PFSK-1 (cell line): ENCODE results near the gene YIF1B.

Experiments
- FOXP2 ChIP-seq: optimal IDR thresholded peaks from 2 replicates; pipeline ENCODE3; 2011; ENCODE audit warnings: borderline replicate concordance, control low read depth, inconsistent platforms; ENCODE audit not compliant: insufficient read depth; ENCODE audit errors: extremely low read length, extremely low read depth
- POLR2AphosphoS5 ChIP-seq: IDR thresholded peaks from 2 replicates; pipeline ENCODE4 v1.6.1; 2012; ENCODE audit warnings: low read depth, mild to moderate bottlenecking, control low read depth, low read length, moderate library complexity
- SIN3A ChIP-seq: IDR thresholded peaks from 2 replicates; pipeline ENCODE4 v1.6.1; 2012; ENCODE audit warnings: mild to moderate bottlenecking, low read length, moderate library complexity, borderline replicate concordance; ENCODE audit not compliant: insufficient read depth
- TAF1 ChIP-seq: IDR thresholded peaks from 2 replicates; pipeline ENCODE4 v1.6.1; 2012; ENCODE audit warnings: low read length, control low read depth, borderline replicate concordance; ENCODE audit not compliant: insufficient read depth
- TF ChIP-seq, protein P1 (sequence below), 2 experiments: IDR thresholded peaks; 2 replicates each; pipeline versions ENCODE4 v1.6.1 to v1.8.0; 2011 to 2012; ENCODE audit warnings: low read depth in 2 of 2, low read length in 2 of 2, control low read depth in 1 of 2, inconsistent platforms in 1 of 2, mild to moderate bottlenecking in 1 of 2, moderate library complexity in 1 of 2; ENCODE audit not compliant: insufficient read depth in 1 of 2

The YIF1B gene

DNA sequence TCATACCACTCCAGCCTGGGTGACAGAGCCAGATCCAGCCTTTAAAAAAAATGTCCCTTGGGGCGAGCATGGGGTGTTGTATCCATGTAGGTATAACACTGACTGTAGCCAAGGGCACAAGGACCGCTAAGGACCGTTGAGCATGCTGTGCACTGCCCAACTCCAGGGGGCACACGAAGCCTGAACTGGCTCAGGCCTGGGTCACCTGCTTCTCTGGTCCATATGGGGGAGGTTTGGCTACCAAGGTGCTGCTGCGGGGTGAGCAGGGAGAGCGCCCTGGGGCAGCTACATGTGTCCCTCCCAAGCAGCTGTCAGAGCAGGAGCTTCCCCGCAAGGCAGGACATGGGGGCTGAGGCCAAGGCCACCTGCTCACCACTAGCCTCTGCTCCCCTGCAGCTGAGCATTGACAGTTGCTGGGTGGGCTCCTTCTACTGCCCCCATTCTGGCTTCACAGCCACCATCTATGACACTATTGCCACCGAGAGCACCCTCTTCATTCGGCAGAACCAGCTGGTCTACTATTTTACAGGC is 36.2 kb upstream of the YIF1B start:
- TF ChIP-seq POLR2AphosphoS5 (no peak), TAF1 (no peak), SIN3A (no peak), FOXP2 (no peak)
- TF ChIP-seq, protein P1, sequence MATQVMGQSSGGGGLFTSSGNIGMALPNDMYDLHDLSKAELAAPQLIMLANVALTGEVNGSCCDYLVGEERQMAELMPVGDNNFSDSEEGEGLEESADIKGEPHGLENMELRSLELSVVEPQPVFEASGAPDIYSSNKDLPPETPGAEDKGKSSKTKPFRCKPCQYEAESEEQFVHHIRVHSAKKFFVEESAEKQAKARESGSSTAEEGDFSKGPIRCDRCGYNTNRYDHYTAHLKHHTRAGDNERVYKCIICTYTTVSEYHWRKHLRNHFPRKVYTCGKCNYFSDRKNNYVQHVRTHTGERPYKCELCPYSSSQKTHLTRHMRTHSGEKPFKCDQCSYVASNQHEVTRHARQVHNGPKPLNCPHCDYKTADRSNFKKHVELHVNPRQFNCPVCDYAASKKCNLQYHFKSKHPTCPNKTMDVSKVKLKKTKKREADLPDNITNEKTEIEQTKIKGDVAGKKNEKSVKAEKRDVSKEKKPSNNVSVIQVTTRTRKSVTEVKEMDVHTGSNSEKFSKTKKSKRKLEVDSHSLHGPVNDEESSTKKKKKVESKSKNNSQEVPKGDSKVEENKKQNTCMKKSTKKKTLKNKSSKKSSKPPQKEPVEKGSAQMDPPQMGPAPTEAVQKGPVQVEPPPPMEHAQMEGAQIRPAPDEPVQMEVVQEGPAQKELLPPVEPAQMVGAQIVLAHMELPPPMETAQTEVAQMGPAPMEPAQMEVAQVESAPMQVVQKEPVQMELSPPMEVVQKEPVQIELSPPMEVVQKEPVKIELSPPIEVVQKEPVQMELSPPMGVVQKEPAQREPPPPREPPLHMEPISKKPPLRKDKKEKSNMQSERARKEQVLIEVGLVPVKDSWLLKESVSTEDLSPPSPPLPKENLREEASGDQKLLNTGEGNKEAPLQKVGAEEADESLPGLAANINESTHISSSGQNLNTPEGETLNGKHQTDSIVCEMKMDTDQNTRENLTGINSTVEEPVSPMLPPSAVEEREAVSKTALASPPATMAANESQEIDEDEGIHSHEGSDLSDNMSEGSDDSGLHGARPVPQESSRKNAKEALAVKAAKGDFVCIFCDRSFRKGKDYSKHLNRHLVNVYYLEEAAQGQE (IDR thresholded peaks at IDR 0.05; ENCODE audit: insufficient read depth in 1 of 2, low read depth in 2 of 2, low read length in 2 of 2), result no peak

DNA sequence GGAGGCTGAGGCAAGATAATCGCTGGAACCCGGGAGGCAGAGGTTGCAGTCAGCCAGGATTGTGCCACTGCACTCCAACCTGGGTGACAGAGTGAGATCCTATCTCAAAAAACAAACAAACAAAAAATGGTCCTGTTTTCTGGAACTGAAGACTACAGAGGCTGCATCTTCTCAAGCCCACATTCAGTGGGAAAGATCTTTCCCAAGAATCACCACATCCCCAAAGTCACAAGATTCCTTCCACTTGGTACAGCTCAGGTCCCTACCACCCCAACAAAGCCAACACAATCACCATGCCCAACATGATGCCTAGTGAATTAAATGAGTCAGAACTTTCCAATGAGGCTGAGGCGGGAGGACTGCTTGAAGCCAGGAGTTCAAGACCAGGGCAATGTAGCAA is 35.1 kb upstream of the YIF1B start:
- no peak for TF ChIP-seq TAF1

DNA sequence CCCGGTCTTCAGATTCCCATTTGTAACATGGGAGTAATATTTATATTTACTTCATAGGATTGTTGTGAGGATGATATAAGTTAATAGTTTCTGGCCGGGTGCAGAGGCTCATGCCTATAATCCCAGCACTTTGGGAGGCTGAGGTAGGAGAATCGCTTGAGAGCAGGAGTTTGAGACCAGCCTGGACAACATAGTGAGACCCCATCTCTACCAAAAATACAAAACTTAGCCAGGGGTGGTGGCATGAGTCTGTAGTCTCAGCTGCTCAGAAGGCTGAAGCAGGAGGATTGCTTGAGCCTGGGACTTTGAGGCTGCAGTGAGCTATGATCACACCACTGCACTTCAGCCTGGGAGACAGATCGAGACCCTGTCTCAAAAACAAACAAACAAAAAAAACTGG is 31.1 kb upstream of the YIF1B start:
- no peak for TF ChIP-seq TAF1
- no peak for TF ChIP-seq FOXP2
- no peak for TF ChIP-seq SIN3A
- no peak for TF ChIP-seq POLR2AphosphoS5
- TF ChIP-seq, protein P1 (IDR thresholded peaks at IDR 0.05; ENCODE audit: insufficient read depth in 1 of 2, low read depth in 2 of 2, low read length in 2 of 2), result no peak

DNA sequence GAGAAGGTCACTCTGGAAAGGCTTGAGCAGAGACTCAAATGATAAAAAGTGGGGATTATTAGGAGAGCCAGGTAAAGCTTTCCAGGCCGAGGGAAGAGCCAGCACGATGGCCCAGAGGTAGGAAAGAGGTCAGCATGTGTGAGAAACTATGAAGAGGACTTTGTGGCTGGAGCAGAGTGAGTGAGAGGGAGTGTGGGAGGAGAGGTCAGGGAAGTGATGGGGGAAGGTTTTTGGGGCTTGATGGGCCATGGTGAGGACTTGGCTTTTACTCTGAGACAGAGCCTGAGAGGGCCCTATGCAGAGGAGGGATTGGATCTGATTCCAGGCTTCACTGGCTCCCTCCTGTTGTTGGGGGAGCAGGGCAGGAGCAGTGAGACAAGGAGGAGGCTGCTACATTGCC is 25.2 kb upstream of the YIF1B start:
- no peak for TF ChIP-seq FOXP2

DNA sequence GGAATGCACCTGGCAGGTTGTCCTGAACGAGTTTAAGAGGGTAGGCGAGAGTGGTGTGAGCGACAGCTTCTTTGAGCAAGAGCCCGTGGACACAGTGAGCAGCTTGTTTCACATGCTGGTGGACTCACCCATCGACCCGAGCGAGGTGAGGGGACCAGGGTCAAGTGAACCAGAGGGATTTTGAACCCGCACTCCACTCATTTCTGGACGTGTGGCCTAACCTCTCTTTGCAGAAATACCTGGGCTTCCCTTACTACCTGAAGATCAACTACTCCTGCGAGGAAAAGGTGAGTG is 21.6 kb upstream of the YIF1B start:
- TF ChIP-seq SIN3A (no peak), FOXP2 (no peak), TAF1 (no peak), POLR2AphosphoS5 (no peak)
- TF ChIP-seq, protein P1 (IDR thresholded peaks at IDR 0.05; ENCODE audit: insufficient read depth in 1 of 2, low read depth in 2 of 2, low read length in 2 of 2), result no peak

DNA sequence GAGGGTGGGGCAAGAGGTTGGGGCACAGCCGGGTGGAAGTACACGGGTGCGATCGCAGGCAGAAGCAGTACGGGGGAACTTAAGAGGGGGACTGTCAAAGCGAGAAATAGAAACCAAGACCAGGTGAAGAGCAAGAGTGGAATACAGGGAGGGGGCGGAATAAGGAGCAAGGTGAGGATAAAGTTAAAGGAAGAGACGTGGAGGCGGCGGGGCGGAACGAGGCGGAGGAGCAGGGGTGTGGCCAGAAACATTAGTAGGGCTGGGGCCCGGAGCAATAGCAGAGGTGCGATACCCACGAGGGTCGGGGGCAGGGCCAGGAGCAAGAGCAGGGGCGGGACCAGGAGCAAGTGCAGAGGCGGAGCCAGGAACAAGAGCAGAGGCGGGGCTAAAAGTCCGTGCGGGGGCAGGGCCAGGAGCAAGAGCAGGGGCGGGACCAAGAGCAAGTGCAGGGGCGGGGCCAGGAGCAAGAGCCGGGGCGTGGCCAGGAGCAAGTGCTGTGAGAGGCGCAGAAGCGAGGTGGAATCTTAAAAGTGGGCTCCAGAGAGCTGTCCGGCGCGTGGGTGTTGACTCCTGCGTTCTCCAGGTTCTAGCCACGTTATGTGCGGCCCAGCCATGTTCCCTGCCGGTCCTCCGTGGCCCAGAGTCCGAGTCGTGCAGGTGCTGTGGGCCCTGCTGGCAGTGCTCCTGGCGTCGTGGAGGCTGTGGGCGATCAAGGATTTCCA is 21.1 kb upstream of the YIF1B start:
- TF ChIP-seq, protein P1 (IDR thresholded peaks at IDR 0.05; ENCODE audit: insufficient read depth in 1 of 2, low read depth in 2 of 2, low read length in 2 of 2), result no peak
- TF ChIP-seq SIN3A (no peak), FOXP2 (no peak), POLR2AphosphoS5 (0 out of 2 replicates have a peak, but pooled peaks have one; percentile 32), TAF1 (no peak)
